ENCODE results near the gene BTF3L4. TPM values are rescaled to one million over a fixed set of nuclear protein-coding genes. Genes with fewer than 3 reads are reported as not detected.
A peak's percentile ranks its signal among the peaks of the same experiment; 100 is the strongest.

Gene BTF3L4
- total RNA-seq, 1 donor from 2014 or later: 74.0 TPM

DNA sequence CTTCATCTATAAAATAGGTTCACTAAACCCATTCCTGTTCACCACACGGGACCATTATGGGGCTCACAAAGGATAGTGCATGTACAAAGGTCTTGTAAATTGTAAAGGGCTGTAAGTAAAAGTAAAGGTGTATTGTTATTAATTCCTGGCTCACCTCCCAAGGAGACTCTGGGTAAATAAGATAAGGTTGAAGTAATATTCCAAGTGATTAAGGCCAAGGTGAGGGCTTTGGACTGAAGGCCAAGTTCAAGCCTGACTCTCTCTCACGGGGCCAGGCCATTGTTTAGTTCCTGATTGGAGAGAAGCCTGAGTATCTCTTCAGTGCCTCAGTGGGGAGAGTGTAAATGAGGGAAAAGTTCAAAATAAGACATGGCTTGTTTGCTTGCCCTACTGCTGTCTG is 66.3 kb downstream of the BTF3L4 start:
- H3K4me3 Mint-ChIP-seq: no peak overlapping the region
- H3K27me3 Mint-ChIP-seq (ENCODE audit: low read depth): peaks cover 16% of the 10 kb centered on the region
- H3K9me3 Mint-ChIP-seq: no peaks in the 10 kb centered on the region
- H3K36me3 Mint-ChIP-seq: no peaks in the 10 kb centered on the region
- H3K4me1 Mint-ChIP-seq: peaks cover 22% of the 10 kb centered on the region
- H3K27ac Mint-ChIP-seq: no peak overlapping the region
- DNase-seq (ENCODE audit: low spot score in 2 of 2, unreplicated experiment in 2 of 2): no peak
- TF ChIP-seq, protein P1, sequence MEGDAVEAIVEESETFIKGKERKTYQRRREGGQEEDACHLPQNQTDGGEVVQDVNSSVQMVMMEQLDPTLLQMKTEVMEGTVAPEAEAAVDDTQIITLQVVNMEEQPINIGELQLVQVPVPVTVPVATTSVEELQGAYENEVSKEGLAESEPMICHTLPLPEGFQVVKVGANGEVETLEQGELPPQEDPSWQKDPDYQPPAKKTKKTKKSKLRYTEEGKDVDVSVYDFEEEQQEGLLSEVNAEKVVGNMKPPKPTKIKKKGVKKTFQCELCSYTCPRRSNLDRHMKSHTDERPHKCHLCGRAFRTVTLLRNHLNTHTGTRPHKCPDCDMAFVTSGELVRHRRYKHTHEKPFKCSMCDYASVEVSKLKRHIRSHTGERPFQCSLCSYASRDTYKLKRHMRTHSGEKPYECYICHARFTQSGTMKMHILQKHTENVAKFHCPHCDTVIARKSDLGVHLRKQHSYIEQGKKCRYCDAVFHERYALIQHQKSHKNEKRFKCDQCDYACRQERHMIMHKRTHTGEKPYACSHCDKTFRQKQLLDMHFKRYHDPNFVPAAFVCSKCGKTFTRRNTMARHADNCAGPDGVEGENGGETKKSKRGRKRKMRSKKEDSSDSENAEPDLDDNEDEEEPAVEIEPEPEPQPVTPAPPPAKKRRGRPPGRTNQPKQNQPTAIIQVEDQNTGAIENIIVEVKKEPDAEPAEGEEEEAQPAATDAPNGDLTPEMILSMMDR (IDR thresholded peaks at IDR 0.05; ENCODE audit: unreplicated experiment): no peak

DNA sequence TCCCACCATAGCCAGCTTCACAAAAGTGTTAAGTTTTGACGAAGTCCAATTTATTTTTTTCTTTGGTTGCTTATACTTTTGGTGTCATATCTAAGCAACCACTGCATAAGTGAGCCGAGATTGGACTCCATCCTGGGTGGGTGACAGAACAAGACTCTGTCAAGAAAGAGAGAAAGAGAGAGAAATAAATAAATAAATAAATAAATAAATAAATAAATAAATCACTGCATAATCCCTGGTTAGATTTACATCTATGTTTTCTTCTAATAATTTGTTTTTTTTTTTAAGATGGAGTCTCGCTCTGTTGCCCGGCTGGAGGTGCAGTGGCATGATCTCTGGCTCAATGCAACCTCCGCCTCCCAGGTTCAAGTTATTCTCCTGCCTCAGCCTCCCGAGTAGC is 67.5 kb downstream of the BTF3L4 start:
- H3K27ac Mint-ChIP-seq: no peak overlapping the region
- TF ChIP-seq, protein P1 (IDR thresholded peaks at IDR 0.05; ENCODE audit: unreplicated experiment): no peak
- no peaks in the 10 kb centered on the region for H3K36me3 Mint-ChIP-seq

DNA sequence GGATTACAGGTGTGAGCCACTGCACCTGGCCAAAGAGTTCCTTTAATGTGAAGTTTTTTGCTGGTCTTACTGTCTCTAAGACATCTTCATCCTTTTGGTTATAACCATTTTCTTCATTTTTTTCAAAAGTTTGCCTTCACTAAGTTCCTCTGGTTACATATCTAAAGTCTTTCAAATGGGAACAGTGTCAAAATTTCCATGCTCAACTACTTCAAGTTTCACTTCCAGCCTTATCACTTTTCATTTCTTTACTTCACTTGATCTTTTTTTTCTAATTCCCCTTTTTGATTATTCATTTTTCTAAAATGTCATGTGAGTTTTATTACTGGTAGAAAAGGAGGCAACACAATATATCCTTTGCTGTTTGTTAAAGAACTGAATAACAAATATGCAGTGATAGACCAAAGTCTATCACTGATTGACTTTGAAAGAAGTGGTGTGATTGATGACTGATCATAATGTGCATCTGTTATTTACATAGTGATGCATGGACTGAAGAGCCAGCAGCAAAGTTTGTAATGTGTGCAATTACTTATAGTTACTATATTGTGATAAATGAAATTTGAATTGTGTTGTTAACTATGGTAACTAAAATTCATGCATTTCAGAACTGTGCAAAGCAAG is 69.8 kb downstream of the BTF3L4 start:
- Mint-ChIP-seq H3K36me3 (no peaks in the 10 kb centered on the region), H3K27ac (no peak overlapping the region), H3K27me3 (ENCODE audit: low read depth) (peaks cover 40% of the 10 kb centered on the region), H3K4me1 (no peaks in the 10 kb centered on the region), H3K9me3 (peaks cover under 1% of the 10 kb centered on the region), H3K4me3 (no peak overlapping the region)
- TF ChIP-seq, protein P1 (IDR thresholded peaks at IDR 0.05; ENCODE audit: unreplicated experiment): no peak
- no peak for DNase-seq (ENCODE audit: low spot score in 2 of 2, unreplicated experiment in 2 of 2)

More for the DNA sequence above, 67.5 kb downstream of the BTF3L4 start:
- Mint-ChIP-seq H3K9me3 (no peaks in the 10 kb centered on the region), H3K4me1 (peaks cover 20% of the 10 kb centered on the region), H3K27me3 (ENCODE audit: low read depth) (peaks cover 24% of the 10 kb centered on the region), H3K4me3 (no peak overlapping the region)
- no peak for DNase-seq (ENCODE audit: low spot score in 2 of 2, unreplicated experiment in 2 of 2)

DNA sequence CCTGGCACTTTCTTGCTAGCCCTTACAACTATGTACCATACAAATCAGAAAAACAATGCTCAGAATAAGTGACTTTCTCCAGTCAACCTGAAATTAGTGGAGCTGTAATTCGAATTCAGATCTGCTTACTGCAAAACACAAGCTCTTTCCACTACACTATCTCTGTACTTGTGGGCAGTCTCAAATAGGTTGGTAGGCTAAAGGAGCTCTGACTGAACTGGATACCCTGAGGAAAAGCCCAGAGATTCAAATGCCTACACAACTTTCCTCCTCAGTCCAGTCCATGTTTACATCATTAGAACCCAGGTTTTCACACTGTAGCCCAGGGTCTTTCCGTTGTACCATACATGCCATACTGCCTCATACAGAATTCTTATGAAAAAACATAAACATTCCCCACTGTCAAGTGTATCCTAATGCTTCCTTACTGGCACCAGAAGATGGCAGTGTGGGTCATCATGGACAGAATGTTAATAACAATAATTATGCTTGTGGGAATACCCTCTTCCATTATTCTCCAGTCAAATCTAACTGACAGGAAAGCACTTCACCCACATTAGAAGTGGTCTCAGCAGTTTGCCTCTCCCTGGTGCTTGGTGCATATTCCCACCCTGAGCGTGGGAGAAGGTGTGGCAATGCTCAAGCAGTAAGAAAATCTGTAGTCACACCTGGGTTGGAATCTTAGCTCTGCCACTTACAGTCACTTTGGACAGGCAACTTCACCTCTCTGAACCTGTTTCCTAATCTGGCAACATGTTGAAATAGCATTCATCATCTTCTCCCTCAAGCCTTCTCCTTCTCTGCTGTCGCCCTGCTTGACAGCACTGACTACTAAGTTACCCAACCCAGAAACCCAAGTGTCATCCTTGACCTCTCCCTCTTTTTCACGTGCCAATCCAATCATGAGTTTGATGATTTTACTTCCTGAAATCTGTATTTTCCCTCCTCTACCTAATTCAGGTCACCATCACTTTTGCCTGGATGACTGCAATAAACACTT is 71.4 kb downstream of the BTF3L4 start:
- TF ChIP-seq, protein P1 (IDR thresholded peaks at IDR 0.05; ENCODE audit: unreplicated experiment): peak; percentile 38
- Mint-ChIP-seq H3K4me3 (no peak overlapping the region), H3K27me3 (ENCODE audit: low read depth) (peaks cover 47% of the 10 kb centered on the region), H3K4me1 (no peaks in the 10 kb centered on the region), H3K36me3 (no peaks in the 10 kb centered on the region), H3K27ac (no peak overlapping the region), H3K9me3 (peaks cover 9% of the 10 kb centered on the region)
- DNase-seq (ENCODE audit: low spot score in 2 of 2, unreplicated experiment in 2 of 2): no peak

- no peak for DNase-seq (ENCODE audit: low spot score in 2 of 2, unreplicated experiment in 2 of 2)
- H3K27me3 Mint-ChIP-seq (ENCODE audit: low read depth): peaks cover 1% of the 10 kb centered on the region
- TF ChIP-seq, protein P1 (IDR thresholded peaks at IDR 0.05; ENCODE audit: unreplicated experiment): no peak
- no peaks in the 10 kb centered on the region for H3K9me3 Mint-ChIP-seq
- no peak overlapping the region for H3K4me3 Mint-ChIP-seq
- no peak overlapping the region for H3K27ac Mint-ChIP-seq
- peaks cover 18% of the 10 kb centered on the region for H3K4me1 Mint-ChIP-seq
- H3K36me3 Mint-ChIP-seq: no peaks in the 10 kb centered on the region
Measured at GRCh38 chr1:52139817-52140540, 83.9 kb downstream of the BTF3L4 start.
